Measurements from ENCODE around the gene HOXC9. TPM values are rescaled to one million over a fixed set of nuclear protein-coding genes. Genes with fewer than 3 reads are reported as not detected.
A peak's percentile ranks its signal among the peaks of the same experiment; 100 is the strongest.

The HOXC9 gene
- total and polyA plus RNA-seq, 9 of the 15 experiments (the other 6 are each of a cell fraction or from before 2014, with no cell fraction given): 1.1 to 10.5 (median 9.3) TPM

DNA sequence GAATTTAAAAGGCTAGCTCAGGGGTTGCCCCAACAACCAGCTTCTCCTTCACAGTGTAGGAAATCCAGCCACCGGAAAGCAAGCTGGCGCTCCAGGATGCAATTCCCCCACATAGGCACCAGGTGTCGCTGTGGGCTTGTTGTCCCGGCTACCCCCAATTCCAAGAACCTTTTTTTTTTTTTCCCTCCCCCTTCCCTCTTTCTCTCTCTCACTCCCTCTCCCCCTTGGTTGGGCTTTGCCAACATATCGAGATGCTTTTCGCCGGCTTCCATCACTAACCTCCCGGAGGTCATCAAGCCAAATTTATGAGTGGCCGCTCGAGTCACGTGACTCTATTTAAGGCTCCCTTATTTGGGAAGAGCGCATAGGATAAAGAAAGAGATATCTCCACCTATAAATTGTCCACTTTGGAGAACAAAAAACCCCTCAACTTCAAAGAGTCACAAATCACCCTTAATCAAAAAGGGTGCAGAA, 32.7 kb downstream of the HOXC9 start, which contains the start of gene HOXC5 (continued):
- TF ChIP-seq CHD7 (IDR thresholded peaks at IDR 0.05; ENCODE audit: low read depth, low read length): no peak
- TF ChIP-seq DPF2 (IDR thresholded peaks at IDR 0.05): 0 out of 2 replicates have a peak, but pooled peaks have one; percentile 35
- no peak for TF ChIP-seq BRCA1 (IDR thresholded peaks at IDR 0.05)
- no peak for TF ChIP-seq BRCA1 (CRISPR knock-in tag; IDR thresholded peaks at IDR 0.05)
- 0 out of 2 replicates have a peak, but pooled peaks have one; percentile 6 for TF ChIP-seq KLF16 (IDR thresholded peaks at IDR 0.05)
- TF ChIP-seq SMARCA4 (IDR thresholded peaks at IDR 0.05): peak; percentile 47; the same call in 1 of the 2 replicates
- no peak for TF ChIP-seq HNRNPL (IDR thresholded peaks at IDR 0.05; ENCODE audit: low read depth, low read length)
- TF ChIP-seq, protein P1, sequence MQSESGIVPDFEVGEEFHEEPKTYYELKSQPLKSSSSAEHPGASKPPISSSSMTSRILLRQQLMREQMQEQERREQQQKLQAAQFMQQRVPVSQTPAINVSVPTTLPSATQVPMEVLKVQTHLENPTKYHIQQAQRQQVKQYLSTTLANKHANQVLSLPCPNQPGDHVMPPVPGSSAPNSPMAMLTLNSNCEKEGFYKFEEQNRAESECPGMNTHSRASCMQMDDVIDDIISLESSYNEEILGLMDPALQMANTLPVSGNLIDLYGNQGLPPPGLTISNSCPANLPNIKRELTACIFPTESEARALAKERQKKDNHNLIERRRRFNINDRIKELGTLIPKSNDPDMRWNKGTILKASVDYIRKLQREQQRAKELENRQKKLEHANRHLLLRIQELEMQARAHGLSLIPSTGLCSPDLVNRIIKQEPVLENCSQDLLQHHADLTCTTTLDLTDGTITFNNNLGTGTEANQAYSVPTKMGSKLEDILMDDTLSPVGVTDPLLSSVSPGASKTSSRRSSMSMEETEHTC (IDR thresholded peaks at IDR 0.05): no peak
- TF ChIP-seq ZBTB7A (IDR thresholded peaks at IDR 0.05; ENCODE audit: borderline replicate concordance, control insufficient read depth, low read depth, low read length): no peak
- peak; percentile 61; the same call in 1 of the 2 replicates for TF ChIP-seq HLTF (IDR thresholded peaks at IDR 0.05)
- TF ChIP-seq TOE1 (IDR thresholded peaks at IDR 0.05; ENCODE audit: borderline replicate concordance): peak; percentile 91
- TF ChIP-seq TOE1 (CRISPR knock-in tag; IDR thresholded peaks at IDR 0.05; ENCODE audit: borderline replicate concordance, low read depth): no peak
- TF ChIP-seq SAFB (IDR thresholded peaks at IDR 0.05; ENCODE audit: borderline replicate concordance, low read depth, low read length): no peak
- peak in 1 of 2 experiments; percentile 53; a peak in 1 of 4 replicates for TF ChIP-seq MAZ (CRISPR knock-in tag; conservative IDR thresholded peaks at IDR 0.05 in 1 of 2, IDR thresholded peaks at IDR 0.05 in 1 of 2)
- no peak for TF ChIP-seq ZFP30 (CRISPR knock-in tag; IDR thresholded peaks at IDR 0.05; ENCODE audit: borderline replicate concordance)
- peak; percentile 60 to 77; a peak in 3 of 4 replicates for TF ChIP-seq FOXK2 (conservative IDR thresholded peaks at IDR 0.05 in 1 of 2, IDR thresholded peaks at IDR 0.05 in 1 of 2; ENCODE audit: low read depth in 2 of 2)
